Measurements from ENCODE around the gene RPS6KA2.

The RPS6KA2 gene

DNA sequence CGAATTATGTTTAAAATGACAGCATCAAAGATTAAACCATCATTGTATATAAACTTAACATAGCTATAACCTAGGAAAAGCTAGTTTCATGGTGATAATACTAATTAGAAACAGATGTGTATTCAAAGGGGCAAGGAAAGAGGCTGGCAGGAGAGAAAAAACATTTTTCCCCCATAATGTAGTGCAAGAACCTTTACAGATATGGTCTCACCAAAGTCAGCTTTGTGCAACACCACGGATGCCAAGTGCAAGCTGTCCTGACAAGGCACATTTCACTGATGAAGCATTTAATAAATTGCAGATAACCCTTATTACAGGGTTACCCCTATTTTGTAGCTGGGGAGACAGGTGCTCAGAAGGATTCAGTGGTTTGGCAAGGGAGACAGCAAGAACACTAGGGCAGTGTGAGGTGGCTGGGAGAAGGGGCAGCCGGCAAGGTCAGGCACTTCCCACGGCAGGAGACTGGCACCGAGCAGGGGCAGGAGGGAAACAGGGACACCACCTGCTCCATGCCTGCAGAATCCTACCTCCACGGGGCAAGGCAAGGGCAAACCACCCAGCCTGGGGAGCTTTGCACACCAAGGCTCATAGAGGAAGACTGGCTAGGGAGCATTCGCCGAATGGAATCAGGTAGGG, 6.5 kb downstream of the RPS6KA2 start:
- Histone ChIP-seq H3K36me3 (ENCODE audit: control insufficient read depth, insufficient read depth, low read length) (no peaks in the 10 kb centered on the region), H3K27me3 (replicated peaks; ENCODE audit: control insufficient read depth, insufficient read depth, low read length) (no peaks in the 10 kb centered on the region; the same call in 1 of the 2 replicates), H3K4me3 (replicated peaks; ENCODE audit: low read depth, low read length) (no peak overlapping the region)
- DNase-seq (ENCODE audit: extremely low read depth, insufficient read length), result no peak
- TF ChIP-seq CTCF (IDR thresholded peaks at IDR 0.05; ENCODE audit: insufficient read depth, low read length, poor library complexity, severe bottlenecking), result no peak

- no peak for DNase-seq (ENCODE audit: extremely low read depth, insufficient read length)
- no peaks in the 10 kb centered on the region for H3K36me3 ChIP-seq (ENCODE audit: control insufficient read depth, insufficient read depth, low read length)
- H3K4me3 ChIP-seq (replicated peaks; ENCODE audit: low read depth, low read length), result no peak overlapping the region
- H3K27me3 ChIP-seq (replicated peaks; ENCODE audit: control insufficient read depth, insufficient read depth, low read length), result no peaks in the 10 kb centered on the region; the same call in 1 of the 2 replicates
- no peak for TF ChIP-seq CTCF (IDR thresholded peaks at IDR 0.05; ENCODE audit: insufficient read depth, low read length, poor library complexity, severe bottlenecking)
These were observed 7.1 kb downstream of the RPS6KA2 start for GRCh38 chr6:166619912-166620311.

GRCh38 chr6:166618866-166619761, 7.9 kb downstream of the RPS6KA2 start:
- no peaks in the 10 kb centered on the region for H3K36me3 ChIP-seq (ENCODE audit: control insufficient read depth, insufficient read depth, low read length)
- H3K4me3 ChIP-seq (replicated peaks; ENCODE audit: low read depth, low read length), result no peak overlapping the region
- no peak for DNase-seq (ENCODE audit: extremely low read depth, insufficient read length)
- TF ChIP-seq CTCF (IDR thresholded peaks at IDR 0.05; ENCODE audit: insufficient read depth, low read length, poor library complexity, severe bottlenecking), result no peak
- H3K27me3 ChIP-seq (replicated peaks; ENCODE audit: control insufficient read depth, insufficient read depth, low read length), result no peaks in the 10 kb centered on the region; the same call in 1 of the 2 replicates

- H3K27me3 ChIP-seq (replicated peaks; ENCODE audit: control insufficient read depth, insufficient read depth, low read length), result no peaks in the 10 kb centered on the region; the same call in 1 of the 2 replicates
- no peaks in the 10 kb centered on the region for H3K36me3 ChIP-seq (ENCODE audit: control insufficient read depth, insufficient read depth, low read length)
- DNase-seq (ENCODE audit: extremely low read depth, insufficient read length), result no peak
- no peak overlapping the region for H3K4me3 ChIP-seq (replicated peaks; ENCODE audit: low read depth, low read length)
- no peak for TF ChIP-seq CTCF (IDR thresholded peaks at IDR 0.05; ENCODE audit: insufficient read depth, low read length, poor library complexity, severe bottlenecking)
These were observed 8.8 kb downstream of the RPS6KA2 start for GRCh38 chr6:166618251-166618650.

GRCh38 chr6:166617359-166617758, 9.7 kb downstream of the RPS6KA2 start:
- DNase-seq (ENCODE audit: extremely low read depth, insufficient read length), result no peak
- Histone ChIP-seq H3K27me3 (replicated peaks; ENCODE audit: control insufficient read depth, insufficient read depth, low read length) (no peaks in the 10 kb centered on the region; the same call in 1 of the 2 replicates), H3K4me3 (replicated peaks; ENCODE audit: low read depth, low read length) (no peak overlapping the region), H3K36me3 (ENCODE audit: control insufficient read depth, insufficient read depth, low read length) (no peaks in the 10 kb centered on the region)
- no peak for TF ChIP-seq CTCF (IDR thresholded peaks at IDR 0.05; ENCODE audit: insufficient read depth, low read length, poor library complexity, severe bottlenecking)
